GM19468 (cell line): ENCODE data around the gene SNN.
A peak's percentile ranks its signal among the peaks of the same experiment; 100 is the strongest.

Experiments
- ATAC-seq: cut with Tn5 transposase; IDR thresholded peaks from one replicate; pipeline ENCODE4 v1.9.1; 2021; ENCODE audit warnings: mild to moderate bottlenecking, moderate library complexity, moderate number of reproducible peaks; ENCODE audit not compliant: unreplicated experiment; ENCODE audit errors: extremely low read depth

Gene SNN

DNA sequence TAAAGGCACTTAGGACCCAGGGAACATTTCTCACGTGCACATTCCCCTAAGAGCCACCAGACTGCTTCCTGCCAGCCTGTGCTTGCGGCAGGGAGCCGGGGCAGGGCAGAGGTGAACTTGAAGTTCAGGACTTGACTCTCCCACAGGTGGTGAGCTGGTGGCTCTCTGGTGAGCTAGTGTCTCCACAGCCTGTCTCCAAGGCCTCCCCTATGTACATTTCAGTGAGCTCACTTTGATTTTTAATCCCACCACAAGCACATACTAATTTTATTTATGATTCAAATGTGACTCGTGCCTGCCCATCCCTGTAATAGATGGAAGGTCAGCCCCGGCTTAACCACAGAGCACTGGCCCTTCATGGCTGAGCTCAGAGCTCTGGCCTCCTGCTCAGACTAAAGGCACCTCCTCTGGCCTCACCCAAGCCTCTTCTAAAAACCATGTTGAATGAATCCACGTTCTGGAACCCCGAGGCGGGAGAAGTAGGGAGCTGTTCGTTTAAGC, 9.2 kb downstream of the SNN start:
- no peak for ATAC-seq

DNA sequence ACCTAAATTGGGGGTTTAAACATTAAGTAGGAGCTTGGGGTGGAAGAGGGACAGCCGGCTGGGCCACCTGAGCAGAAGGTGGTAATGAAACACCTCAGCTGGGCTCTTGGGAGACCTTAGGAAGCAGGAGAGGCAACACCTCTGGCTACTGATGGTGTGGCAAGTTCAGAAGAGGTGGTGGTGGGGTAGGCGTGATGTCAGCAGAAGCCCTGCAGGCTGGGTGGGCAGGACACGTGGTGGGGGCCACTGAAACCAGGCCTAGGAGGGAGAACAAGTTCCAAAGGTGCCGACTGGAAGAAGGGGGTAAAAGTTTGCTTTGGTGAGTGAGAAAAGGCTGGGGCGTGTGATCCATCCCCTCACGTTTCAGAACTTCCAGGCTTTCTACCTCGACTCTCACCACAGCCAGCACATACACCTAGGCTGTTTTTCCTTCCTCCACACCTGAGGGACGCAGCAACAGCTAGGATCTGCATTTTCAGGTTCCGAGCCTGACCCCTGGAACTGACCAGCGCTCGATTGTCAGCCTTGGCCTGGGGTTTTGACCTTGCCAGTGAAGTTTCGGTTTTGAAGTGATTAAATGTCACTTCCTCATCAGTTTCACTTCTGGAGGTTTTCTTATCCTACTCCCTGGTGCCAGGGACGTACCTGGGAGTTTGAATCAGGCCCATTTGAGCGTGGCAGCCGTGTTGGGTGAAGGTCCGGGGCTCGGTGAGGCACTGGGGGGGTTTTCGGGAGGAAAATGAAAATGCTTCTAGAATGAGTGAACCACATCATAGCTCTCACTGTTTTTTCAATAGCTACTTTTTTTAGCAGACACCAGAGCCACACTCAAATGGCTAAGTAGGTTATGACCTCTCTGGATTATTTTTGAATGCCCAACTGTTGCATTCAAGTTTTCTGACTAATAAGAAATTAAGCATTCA, 10.0 kb downstream of the SNN start:
- no peak for ATAC-seq

DNA sequence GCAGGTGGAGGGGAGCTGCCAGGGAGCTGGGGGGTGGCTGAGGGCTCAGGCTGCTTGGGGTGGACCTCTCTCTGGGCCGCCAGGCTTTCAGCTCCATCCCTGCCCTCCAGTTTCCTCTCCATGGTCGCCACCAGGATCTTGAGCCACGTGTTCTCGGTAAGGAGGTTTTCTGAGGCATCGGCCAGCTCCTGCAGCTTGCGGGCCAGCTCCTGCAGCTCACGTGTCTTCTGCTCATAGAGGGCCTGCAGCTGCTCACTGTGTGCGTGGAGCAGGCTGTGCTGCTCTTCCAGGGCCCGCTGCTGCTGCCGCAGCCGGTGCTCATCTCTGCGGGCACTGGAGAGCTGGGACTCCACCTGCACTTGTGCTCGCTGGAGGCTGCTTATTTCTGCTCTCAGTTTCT, 11.0 kb downstream of the SNN start:
- no peak for ATAC-seq

DNA sequence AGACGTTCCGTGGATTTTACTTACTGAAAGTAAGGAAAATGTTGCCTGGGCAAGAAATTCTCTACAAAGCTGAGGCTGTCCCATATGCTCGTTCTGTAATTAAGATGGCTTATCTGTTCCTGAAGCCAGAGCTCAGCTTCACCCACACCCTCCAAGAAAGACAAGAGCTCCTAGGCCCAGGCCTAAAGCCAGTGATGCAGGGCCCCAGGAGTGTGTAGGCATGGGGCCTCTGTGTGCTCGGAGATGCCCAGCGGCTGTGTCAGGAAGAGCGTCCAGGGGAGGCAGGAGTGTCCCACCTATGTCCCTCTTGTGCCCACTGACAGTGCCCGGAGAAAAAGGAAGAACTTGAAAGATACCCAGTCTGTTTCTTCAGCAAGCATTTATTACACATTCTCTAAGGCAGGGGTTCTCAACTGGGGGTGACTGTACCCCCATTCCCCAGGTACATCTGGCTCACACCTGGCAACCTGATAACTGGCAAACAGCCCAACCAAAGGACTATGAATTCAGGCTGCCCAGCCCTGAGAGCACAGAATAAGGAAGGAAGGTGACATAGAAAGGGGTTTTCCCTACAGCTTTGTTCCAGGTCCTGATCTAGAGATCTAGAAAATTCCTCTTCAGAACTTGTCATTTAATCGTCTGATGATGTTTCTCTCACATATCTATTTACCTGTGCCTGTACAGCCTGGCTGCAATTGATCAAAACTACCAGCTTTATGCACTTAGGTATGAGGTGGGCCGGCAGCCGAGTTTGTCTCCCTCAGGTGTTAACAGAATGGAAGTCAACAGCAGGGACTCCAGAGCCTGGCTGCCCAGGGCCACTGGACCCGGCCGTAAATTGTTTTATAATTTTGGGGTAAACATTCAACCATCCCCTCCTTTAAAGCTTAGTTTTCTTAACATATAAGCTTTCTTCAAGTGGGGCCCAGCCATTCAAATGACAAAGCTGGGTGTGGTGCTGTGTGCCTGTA, 12.0 kb downstream of the SNN start:
- no peak for ATAC-seq

DNA sequence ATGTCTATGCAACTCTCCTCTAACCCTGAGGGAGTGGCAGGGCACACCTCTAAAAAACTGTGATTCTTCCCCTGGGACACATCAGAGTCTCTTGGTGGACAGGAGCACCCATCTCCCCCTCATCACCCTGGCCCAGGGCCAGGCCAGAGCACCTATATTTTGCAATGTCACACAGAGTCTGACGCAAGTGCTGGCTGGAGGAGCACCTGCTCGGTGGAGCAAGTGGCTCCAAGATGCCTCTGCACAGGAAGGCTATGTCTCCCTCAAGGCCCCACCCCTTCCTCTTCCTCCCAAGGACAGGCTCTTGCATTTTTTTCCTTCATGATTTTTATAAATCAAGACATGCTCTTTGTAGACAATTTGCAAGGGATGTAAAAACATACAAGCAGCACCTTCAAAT, 13.3 kb downstream of the SNN start:
- ATAC-seq, result no peak

DNA sequence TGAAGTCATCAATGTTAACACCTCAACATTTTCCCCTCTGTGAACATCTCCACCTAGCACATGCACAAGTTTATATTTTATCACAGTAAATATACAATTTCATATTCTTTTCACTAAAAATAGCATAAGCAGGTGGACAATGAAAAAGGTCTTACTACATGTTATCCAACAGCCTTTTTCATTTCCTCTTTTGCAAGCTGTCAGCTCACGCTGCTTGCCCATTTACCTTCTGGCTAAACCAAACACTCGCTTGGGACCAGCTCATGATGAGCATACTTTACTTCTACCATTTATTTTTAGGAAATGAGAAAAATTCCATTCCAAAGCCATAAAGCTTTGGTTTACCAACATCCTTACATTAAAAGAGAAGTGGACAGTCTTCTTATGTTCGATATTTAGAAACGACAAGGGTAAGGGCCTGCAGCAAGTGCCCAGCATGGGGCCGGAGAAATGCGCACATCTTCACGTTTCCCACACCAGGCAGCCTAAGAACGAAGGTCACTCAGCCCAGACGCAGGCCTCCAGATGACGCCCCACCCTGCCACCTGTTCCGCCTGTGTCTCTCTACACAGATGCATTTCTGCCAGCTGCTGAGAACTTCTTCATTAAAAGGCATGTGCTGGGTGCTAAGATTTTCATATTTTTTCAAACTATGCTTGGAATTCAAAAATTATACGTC, 13.9 kb downstream of the SNN start:
- ATAC-seq, result no peak

DNA sequence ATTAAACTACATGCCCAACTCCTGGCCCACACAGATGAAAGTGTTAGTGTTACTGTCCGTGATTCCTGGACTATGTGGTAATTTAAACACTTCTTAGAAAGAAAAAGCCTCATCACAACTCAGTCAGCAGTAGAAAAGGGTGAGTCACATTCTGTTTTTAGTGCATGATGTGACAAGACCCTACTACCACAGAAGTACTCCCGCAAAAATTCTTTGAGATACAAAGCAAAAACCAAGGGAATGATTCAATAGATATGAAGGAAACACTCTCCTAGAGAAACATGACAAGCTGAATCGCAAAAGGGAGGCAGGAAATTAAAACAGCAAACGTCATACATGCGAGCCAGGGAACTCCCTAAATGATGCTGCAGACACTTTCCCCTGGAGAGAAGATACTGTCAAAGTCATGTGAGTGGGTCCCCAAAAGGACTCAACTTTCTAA, 14.4 kb downstream of the SNN start:
- no peak for ATAC-seq

DNA sequence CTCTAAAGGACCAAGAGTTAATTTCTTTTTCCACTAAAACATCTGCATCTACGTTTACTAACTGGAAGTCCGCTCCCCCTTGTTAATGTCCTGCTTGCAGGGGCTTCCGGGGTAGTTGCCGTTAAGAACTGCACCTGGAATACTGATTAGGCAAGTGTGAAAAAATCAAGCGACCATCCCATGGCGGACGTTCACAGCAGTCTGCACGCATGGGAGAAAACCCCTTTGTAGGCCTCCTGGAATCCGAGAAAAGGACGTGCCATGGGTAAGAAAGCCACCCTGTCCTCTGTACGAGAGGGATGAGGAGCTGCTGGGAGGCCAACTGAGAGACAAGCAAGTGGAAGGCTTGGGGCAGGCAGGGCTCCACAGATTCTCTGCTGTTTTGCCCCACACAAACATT, 14.9 kb downstream of the SNN start:
- no peak for ATAC-seq

DNA sequence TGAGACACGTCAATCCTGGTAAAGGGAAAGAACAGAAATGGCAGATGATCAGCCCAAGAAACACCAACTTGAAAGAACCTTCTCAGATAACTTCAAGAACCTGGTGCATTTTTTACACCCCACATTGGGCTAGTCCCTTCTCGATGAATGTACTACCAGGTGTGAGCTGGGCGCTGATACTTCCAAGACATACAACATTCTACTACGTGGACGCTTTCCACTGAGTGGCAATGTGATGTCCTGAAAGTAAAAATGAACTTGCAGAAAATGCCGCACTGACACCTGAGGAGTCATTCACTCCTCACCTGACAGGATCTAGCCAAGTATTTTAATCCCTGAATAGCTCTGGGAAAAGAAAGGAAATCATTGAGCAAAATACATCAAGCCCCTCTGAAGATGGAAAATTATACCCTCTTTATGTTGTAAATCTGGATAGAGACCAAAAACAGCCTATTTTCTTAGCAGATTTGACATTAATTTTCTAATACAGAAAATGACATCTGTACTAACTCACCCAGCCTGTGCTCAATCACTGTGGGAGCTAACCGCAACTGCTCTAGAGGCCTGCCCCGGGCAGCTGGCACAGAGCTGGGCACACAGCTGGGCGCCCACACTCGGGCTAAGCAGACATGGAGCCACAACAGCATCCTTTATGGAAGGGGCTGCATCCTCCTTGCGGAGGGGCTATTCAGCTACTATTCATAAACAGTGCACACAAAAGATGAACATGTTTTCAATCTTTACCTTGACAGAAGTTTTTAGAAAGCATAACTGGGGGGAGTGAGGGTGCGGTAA, 16.2 kb downstream of the SNN start:
- ATAC-seq, result no peak

DNA sequence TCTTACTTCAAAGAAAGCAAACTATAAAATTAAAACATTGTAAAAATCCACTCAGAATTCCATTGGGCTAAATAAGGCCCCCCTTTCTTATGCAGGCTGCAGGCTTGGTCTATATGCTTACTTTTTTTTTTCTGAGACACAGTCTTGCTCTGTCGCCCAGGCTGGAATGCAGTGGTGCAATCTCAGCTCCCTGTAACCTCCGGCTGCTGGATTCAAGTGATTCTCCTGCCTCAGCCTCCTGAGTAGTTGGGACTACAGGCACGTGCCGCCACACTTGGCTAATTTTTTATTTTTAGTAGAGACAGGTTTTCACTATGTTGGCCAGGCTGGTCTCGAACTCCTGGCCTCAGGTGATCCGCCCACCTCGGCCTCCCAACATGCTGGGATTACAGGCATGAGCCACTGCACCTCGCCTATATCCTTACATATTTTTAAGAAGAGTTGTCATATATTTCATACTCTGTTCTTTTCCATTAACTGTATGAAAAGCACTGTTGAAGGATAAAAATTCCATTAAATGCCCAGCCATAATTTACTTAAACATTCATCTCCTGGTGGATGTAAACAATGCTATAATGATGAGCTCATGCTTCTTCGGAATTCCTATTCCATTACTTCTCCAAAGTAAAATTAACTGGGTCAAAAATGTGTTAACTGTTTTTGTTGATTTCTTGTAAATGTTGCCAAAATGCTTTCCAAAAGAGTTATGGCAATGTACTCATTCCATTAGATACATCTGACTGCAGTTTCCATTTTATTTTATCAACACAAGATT, 17.8 kb downstream of the SNN start:
- no peak for ATAC-seq

DNA sequence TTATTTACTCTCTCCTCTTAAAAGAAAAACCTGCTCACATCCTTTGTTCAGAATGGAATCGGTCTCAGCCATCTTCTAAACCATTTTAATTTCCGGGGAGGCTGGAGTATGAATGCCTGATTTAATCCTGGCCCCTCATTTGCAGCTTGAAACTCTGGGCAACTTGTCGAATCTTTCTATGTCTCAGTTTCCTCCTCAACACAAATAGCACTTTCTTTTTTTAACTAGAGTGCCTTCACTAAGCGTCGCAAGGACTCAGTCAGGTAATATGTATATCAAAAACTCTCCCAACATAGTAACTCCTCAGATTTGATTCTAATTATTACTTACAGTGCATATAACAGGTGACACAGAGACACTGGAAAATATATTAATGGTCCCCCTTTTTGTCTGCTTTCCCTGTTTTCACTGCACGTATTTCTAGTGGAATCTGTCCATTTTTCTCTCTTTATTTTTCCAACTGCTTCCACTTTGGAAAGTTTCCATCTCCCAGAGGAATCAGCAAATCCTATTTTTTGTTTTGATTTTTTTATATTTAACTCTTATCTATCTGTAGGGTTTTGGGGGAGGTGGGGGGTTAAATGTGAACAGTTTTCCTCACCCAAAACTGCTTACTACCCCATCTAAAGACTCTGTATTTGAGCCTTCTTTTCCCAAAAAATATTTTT, 18.6 kb downstream of the SNN start:
- ATAC-seq, result no peak

DNA sequence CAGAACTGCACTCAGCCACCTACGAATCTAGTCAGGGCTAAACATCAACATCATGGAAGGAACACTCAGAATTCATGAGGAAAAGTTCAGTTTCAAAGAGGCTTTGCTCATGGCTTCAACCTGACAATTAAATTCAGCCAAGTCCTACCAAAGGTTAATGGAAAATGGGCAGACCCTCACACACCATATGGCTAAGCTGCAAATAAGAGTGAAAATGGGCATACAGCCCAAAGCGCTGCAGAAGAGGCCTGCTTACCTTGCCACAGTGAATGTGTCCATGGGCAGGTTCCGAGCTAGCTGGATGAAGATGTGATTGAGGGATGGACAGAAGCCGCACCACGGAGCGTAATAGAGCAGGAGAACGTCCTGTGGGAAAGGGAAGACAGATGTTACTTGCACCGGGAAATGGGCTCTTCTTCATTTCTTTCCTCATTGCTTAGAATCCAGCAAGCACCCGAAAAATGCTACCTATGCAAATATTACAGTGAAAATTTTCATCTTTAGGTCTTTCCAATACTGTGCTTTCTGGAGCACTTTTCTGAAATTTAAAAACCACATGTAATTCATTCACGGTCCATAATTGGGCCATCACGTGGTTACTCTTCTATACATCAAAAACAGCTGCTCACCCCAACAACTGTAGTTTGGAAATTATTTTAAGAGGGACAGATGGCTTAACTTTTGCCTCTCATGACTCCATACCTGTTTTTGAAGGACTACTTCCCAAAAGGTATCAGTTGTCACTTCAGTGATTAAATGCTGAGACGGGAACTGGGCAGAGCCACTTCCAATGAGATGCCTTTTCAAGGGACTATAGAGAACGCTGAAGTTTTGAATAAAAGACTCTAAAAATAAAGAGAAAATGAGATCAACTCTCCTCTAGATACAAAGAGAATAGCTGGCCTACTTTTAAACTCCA, 19.6 kb downstream of the SNN start:
- no peak for ATAC-seq

DNA sequence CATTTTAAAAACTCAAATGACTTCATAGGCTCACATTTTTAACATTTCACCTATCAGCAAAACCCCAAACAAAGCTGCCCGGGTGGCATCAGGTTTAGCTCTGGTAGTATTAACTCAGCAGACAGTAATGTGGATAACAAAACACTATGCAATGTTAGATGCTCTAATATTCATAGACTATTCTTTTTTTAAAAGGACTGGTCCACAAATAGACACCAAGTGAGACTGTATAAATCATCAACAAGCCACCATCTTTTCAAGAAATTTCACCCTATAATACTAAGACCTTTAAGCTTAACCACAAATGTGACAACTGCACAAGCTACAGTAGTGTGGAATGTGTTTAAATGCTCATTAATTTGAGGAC, 20.2 kb downstream of the SNN start:
- ATAC-seq, result no peak

DNA sequence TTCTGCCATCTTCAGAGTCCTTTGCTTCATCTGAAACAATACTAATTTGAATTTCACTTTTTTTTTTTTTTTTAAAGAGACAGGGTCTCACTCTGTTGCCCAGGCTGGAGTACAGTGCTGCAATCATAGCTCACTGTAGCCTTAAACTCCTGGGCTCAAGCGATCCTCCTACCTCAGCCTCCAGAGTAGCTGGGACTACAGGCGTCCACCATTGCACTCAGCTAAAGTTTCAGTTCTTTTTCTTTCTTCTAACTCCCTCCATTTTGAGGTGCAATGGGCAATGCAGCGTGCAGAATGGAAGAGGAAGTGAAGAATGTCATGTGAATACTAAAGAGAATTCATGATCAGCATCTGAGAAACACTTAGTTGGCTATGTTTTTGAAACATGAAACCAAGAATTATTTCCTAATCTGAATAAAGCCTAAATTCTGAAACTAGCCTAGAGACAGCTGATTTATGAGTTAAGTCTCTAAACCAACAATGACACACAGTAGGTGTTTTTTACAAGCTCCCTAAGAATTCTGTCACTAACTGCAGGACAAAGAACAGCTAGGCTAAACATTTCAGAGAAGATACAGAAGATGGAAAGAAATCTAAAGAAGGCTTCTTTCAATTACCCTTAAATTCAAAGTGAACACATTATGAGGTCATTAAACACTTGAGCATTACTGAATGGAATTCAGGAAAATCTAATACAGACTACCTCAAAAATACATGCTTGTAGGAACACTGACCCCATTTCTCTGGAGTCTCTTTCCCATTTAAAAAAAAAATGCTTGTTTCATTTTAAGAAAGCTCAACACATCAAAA, 21.0 kb downstream of the SNN start:
- peak; percentile 52 for ATAC-seq

DNA sequence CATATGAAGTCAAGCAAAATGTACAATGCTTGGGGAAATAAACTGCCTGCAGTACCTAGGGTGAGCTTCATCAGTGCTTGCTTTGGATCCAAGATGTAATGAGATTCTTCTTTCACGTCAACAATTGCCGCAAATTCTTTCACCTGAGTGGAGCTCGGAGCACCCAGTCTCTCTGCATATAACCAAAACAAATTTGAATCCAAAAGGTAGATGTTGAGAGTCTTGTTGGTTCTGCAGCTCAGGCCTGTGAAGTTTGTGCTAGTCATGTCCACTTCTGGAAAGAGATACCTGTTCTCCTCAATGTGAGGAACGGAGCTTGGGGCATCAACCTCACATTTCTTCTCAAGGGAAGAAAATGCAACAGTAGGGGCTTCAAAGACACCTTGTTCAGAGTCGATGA, 23.0 kb downstream of the SNN start:
- ATAC-seq, result no peak

DNA sequence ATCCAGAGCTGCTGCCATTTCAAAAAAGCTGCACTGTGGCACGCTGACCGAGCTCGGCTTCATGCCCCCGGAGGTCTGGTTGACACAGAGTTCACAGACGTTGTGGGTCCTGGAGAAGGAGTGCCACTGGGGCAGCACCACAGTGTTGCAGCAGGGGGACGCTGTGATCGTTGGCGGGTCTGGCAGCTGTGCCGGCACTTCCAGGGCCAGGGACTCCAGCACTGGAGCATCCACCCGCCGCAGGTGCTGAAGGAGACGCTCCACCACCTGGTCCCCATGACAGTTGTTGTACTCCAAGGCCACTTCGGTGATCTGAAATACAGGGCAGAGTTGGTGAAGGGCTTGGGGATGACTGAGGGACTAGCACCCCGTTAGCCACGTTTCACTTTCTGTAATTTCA, 23.5 kb downstream of the SNN start:
- no peak for ATAC-seq
